ENCODE results near the gene USP40.

GRCh38 chr2:233553366-233553765 is 13.2 kb downstream of the USP40 start:
- no peak for TF ChIP-seq POLR2A (IDR thresholded peaks at IDR 0.05)
- TF ChIP-seq CTCF (IDR thresholded peaks at IDR 0.05), result no peak
- TF ChIP-seq EP300 (IDR thresholded peaks at IDR 0.05), result no peak

Measured in ovary (tissue), 3 donors.